GM18526 (cell line): ENCODE results near the gene CFAP299.

ENCODE experiments used
- POLR2A ChIP-seq: IDR thresholded peaks from 3 replicates; pipeline ENCODE4 v1.6.1; 2011; ENCODE audit not compliant: insufficient read length; ENCODE audit errors: extremely low read depth

CFAP299 gene

GRCh38 chr4:80841587-80842281, 506.2 kb downstream of the CFAP299 start:
- TF ChIP-seq POLR2A, result no peak

GRCh38 chr4:80846210-80846609, 510.7 kb downstream of the CFAP299 start:
- TF ChIP-seq POLR2A, result no peak

GRCh38 chr4:80852061-80852460, 516.5 kb downstream of the CFAP299 start:
- no peak for TF ChIP-seq POLR2A

GRCh38 chr4:80873571-80873970, 538.0 kb downstream of the CFAP299 start:
- TF ChIP-seq POLR2A, result no peak

- TF ChIP-seq POLR2A, result no peak
Measured at GRCh38 chr4:80874979-80875378, 539.4 kb downstream of the CFAP299 start.

- no peak for TF ChIP-seq POLR2A
Measured at GRCh38 chr4:80875642-80876041, 540.1 kb downstream of the CFAP299 start.

- no peak for TF ChIP-seq POLR2A
Measured at GRCh38 chr4:80876810-80877209, 541.3 kb downstream of the CFAP299 start.

- TF ChIP-seq POLR2A, result no peak
Measured at GRCh38 chr4:80878218-80878617, 542.7 kb downstream of the CFAP299 start.

GRCh38 chr4:80897537-80898303, 562.2 kb downstream of the CFAP299 start:
- TF ChIP-seq POLR2A, result no peak

GRCh38 chr4:80900908-80901307, 565.4 kb downstream of the CFAP299 start:
- no peak for TF ChIP-seq POLR2A

GRCh38 chr4:80903020-80903419, 567.5 kb downstream of the CFAP299 start:
- no peak for TF ChIP-seq POLR2A

- no peak for TF ChIP-seq POLR2A
Measured at GRCh38 chr4:80909938-80910337, 574.4 kb downstream of the CFAP299 start.

GRCh38 chr4:80911458-80911857, 575.9 kb downstream of the CFAP299 start:
- no peak for TF ChIP-seq POLR2A

- no peak for TF ChIP-seq POLR2A
Measured at GRCh38 chr4:80912350-80912749, 576.8 kb downstream of the CFAP299 start.

GRCh38 chr4:80913381-80913780, 577.9 kb downstream of the CFAP299 start:
- no peak for TF ChIP-seq POLR2A

GRCh38 chr4:80916770-80917169, 581.2 kb downstream of the CFAP299 start:
- no peak for TF ChIP-seq POLR2A

- TF ChIP-seq POLR2A, result no peak
Measured at GRCh38 chr4:80918004-80918403, 582.5 kb downstream of the CFAP299 start.

GRCh38 chr4:80921441-80921840, 585.9 kb downstream of the CFAP299 start:
- no peak for TF ChIP-seq POLR2A
